Subcutaneous abdominal adipose tissue (tissue), 5 donors: ENCODE measurements around the gene GLS.

Source experiments
- H3K27ac ChIP-seq: one replicate; pipeline ENCODE4 v1.7.0; 2013; ENCODE audit warnings: low read depth, mild to moderate bottlenecking, inconsistent platforms, low read length, moderate library complexity
- H3K27me3 ChIP-seq, 5 donors: one replicate each; pipeline ENCODE4 v1.7.0; 2013; ENCODE audit warnings: low read length in 5 of 5, inconsistent platforms in 1 of 5; ENCODE audit not compliant: control insufficient read depth in 5 of 5, insufficient read depth in 4 of 5
- H3K36me3 ChIP-seq, 5 donors: one replicate each; pipeline ENCODE4 v1.7.0; 2013; ENCODE audit warnings: low read length in 5 of 5; ENCODE audit not compliant: control insufficient read depth in 5 of 5, insufficient read depth in 5 of 5
- H3K4me1 ChIP-seq, 5 donors: one replicate each; pipeline ENCODE4 v1.7.0; 2013; ENCODE audit warnings: low read length in 5 of 5, mild to moderate bottlenecking in 3 of 5, moderate library complexity in 1 of 5; ENCODE audit not compliant: control insufficient read depth in 5 of 5, insufficient read depth in 5 of 5
- H3K4me3 ChIP-seq, 5 donors: one replicate each; pipeline ENCODE4 v1.7.0; 2013; ENCODE audit warnings: low read length in 5 of 5, low read depth in 1 of 5
- H3K9ac ChIP-seq, 5 donors: one replicate each; pipeline ENCODE4 v1.7.0; 2013; ENCODE audit warnings: low read length in 5 of 5, mild to moderate bottlenecking in 4 of 5, moderate library complexity in 3 of 5
- H3K9me3 ChIP-seq, 5 donors: one replicate each; pipeline ENCODE4 v1.7.0; 2013; ENCODE audit warnings: low read length in 5 of 5; ENCODE audit not compliant: control insufficient read depth in 5 of 5
- donor health status: healthy.
- donor health status: healthy.
- donor health status: healthy.
- donor health status: healthy.
- donor health status: healthy.

GLS gene

GRCh38 chr2:191014653-191015020, 134.0 kb downstream of the GLS start:
- Histone ChIP-seq H3K4me3 (peak overlapping the region; percentile 68 to 100 (median 98)), H3K4me1 (peaks cover 0 to 40% (median 39%) of the 10 kb centered on the region in 5 donors), H3K27me3 (no peaks in the 10 kb centered on the region), H3K27ac (peak overlapping the region; percentile 75), H3K36me3 (peaks cover 0 to 13% (median 10%) of the 10 kb centered on the region in 5 donors), H3K9me3 (no peaks in the 10 kb centered on the region), H3K9ac (peak overlapping the region; percentile 32 to 97 (median 78))
